Stimulated activated CD8-positive, alpha-beta memory T cell treated with anti-CD3 and anti-CD28 coated beads, Interleukin-15, amount 100 ng/mL, for 1 hour (primary cell): Measurements from ENCODE around the gene ADARB2.

ENCODE experiments used
- DNase-seq: peaks from one replicate; pipeline ENCODE4 v3.0.0-alpha.2; 2020; ENCODE audit warnings: low read depth

ADARB2 gene

GRCh38 chr10:1187151-1187854 is 550.0 kb downstream of the ADARB2 start:
- no peak for DNase-seq

DNA sequence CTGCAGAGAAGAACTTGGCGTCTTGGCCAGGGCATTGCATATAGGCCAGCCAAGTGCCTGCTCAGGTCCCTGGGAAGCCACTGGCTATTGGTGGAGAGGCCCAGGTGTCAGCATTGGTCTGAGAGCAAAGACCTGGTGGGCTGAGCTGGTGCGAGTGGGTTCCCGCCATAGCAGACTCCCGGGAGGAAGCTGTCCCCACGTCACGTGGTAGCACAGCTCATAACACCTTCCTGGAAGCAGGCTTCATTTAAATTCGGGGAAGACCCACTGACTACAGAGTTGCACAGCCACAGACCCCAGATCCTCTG is 550.7 kb downstream of the ADARB2 start:
- no peak for DNase-seq

- no peak for DNase-seq
Measured at GRCh38 chr10:1185911-1186682, 551.2 kb downstream of the ADARB2 start.

DNA sequence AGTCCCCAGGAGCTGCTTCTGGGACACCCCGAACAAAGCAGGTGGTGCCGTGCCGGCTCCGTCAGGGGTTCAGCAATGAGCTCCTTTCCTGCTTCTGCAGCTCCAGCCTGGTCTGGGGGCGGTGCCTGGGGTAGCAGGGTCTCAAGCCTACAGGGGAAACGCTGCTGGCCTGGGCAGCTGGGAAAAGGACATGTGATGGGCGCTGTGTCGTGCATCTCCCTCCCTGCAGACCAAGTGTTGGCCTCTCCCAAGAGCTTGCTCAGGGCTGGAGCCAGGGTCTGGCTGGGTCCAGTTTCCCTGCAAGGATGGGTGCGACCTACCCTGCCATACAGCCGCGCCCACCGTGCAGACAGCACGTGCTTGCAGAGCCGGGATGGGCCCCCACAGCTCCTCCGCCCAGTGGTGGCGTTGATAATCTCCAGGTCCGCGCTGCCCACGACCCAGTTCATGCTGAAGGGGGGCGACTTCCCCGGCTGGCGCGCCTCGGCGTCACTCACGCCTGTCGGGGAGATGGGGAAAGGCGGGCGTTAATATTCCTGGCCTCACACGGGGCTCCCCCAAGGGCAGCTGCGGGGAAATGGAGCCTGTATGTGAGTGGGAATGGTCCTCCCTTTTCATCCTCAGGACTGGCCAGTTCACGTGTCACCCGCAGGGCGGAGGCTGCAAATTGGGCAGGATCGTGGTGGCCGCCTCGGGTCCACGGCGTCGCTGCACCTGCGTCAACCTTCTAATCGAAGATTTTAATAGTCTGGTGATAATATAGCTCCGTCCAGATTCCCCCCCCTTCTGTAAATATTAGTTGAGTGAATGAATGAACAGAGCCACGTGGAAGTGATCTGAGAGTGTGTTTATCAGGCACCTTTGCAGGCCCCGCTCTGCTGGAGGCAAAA is 552.5 kb downstream of the ADARB2 start:
- no peak for DNase-seq

- no peak for DNase-seq
Measured at GRCh38 chr10:1183701-1184100, 553.6 kb downstream of the ADARB2 start.

DNA sequence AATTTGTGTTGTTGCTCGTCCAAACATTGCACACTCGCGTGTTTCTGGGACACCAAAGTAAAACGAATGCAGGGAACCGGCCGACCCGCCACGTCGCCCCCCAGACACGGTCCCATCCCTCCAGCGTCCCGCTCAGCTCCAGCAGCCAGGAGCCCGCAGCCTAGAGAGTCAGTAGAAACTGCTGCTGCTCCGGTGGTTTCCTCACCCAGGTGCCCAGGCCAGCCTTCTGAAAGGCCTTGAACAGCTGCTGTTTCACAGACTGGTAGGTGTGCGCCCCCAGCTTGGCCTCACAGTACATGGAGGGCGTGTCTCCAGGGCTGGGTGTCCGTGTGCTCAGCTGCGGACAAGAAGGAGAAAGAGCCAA is 554.3 kb downstream of the ADARB2 start:
- DNase-seq, result no peak

GRCh38 chr10:1182280-1183032 is 554.9 kb downstream of the ADARB2 start:
- no peak for DNase-seq

- no peak for DNase-seq
Measured at GRCh38 chr10:1180836-1181235, 556.5 kb downstream of the ADARB2 start.

GRCh38 chr10:1180071-1180730 is 557.1 kb downstream of the ADARB2 start:
- no peak for DNase-seq

DNA sequence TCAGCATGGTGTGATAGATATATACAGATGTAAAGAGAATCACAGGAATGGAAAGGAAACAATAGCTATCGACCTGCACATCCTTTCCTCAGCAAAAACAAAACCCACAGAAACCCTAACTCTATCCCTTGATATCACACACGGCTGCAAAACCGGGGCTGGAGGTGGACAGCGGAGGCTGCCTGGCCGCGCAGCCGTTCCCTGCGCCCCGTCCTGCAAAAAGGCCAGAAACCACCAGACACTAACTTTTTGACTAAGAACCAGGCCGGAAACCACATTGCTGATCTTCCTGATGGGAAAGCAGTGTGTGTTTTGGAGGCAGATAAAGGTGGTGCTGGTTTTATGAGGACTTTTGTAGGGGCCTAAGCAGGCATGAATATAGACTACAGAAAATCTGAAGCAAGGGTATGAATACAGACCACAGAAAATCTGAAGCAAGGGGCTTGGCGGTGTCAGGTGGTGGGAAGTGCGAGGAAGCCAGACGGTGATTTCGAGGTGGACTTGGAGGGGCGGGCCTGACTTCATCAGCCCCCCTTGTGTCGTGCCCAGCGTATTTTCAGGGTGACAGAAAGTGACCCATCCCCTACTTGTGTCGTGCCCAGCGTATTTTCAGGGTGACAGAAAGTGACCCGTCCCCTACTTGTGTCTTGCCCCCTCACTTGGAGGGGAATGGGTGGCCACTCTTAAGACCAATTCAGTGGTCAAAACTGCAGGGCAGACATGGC is 557.8 kb downstream of the ADARB2 start:
- no peak for DNase-seq

- no peak for DNase-seq
Measured at GRCh38 chr10:1178506-1178905, 558.8 kb downstream of the ADARB2 start.

- no peak for DNase-seq
Measured at GRCh38 chr10:1177936-1178335, 559.4 kb downstream of the ADARB2 start.

DNA sequence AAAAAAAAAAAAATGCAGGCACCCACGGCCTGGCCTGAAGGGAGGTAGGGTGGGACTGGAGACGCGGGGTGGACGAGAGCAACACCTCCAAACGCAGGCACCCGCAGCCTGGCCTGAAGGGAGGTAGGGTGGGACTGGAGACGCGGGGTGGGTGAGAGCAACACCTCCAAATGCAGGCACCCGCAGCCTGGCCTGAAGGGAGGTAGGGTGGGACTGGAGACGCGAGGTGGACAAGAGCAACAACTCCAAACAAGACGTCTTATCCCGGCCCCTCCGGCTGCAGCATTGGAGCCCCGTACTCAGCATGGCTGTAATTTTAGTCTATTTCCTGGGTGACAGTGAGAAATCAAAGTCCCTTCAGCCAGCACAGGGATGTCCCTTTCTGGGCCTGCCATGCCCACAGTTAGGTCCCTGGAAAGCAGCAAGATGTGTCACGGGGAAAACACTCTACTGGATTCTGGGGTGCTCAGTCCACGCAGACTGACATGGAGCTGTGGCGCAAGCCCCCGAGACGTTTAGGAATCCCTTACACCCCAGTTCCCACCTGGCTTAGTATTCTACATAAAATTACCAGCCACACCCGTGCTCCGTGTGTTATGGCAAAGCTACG is 561.3 kb downstream of the ADARB2 start:
- no peak for DNase-seq

- DNase-seq, result no peak
Measured at GRCh38 chr10:1174022-1174421, 563.3 kb downstream of the ADARB2 start.

- DNase-seq, result no peak
Measured at GRCh38 chr10:1173091-1173490, 564.2 kb downstream of the ADARB2 start.

DNA sequence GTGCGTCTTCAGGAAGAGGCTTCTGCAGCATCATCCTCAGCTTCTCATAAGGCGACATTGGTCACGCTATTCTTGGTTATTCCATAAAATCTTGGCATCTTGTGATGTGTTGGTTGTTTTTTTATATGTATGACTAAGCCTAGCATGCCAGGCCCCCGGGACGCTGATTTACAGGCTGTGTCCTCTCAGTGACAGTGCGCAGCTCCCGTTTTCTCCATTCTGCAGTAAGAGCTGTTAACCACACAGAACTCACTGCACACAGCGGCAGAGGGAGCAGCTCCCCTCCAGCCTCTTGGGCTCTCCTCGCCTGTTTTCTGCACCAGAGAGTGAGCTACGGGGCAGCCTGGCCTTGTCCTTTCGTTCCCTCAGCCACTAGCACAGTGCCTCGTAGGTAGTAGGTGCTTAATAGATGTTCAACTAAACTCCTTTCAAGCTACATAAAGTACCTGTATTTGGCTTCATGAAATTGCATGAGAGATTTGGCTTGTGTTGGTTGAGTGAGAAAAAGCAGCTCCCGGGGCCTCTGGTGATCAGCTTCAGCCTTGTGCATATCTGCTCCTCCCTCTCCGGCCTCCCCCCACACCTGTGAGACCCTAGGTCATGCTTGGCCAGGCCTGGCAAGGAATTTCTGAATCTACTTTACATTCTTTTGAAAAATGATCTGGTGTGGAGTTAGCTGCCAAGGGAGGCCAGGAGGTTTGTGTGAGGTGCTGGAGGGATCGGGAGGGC is 564.9 kb downstream of the ADARB2 start:
- DNase-seq, result no peak

DNA sequence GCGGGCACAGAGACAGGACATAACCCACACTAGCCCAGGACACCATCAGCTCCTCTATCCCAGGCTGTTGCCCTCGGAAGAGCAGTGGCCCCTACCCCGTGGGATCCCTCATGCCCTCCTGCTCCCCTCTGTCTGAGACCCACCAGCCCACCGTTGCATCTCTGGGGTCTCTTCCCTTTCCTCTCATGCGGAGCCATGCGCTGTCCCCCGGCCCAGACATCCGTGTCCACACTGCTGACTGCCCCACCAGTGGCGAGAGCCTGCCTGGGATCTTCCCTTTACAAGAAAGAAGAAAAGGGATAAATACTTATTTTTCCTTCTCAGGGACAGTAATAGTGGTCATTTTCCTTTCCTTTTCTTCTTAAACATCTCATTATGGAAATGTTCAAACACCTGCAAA is 565.7 kb downstream of the ADARB2 start:
- DNase-seq, result no peak

DNA sequence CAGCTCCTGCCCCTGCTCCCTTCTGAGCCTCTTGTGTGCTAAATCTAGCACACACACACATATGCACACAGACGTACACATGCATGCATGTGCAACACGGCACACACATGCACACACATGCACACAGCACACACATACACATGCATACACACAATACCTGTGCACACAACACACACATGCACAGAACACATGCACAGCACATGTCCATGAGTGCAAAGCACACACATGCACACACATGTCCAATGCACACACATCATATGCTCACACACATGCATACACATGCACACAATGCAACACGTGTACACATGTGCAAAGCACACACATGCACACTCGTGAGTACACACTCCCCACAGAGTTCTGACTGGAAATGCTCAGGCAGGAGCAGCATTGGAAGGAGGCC is 566.1 kb downstream of the ADARB2 start:
- no peak for DNase-seq

- no peak for DNase-seq
Measured at GRCh38 chr10:1170867-1171180, 566.5 kb downstream of the ADARB2 start.
